Mammary epithelial cell (primary cell): ENCODE data around the gene SHQ1.

Experiments used
- EZH2 ChIP-seq: IDR thresholded peaks from 2 replicates; pipeline ENCODE4 v1.6.1; 2012; ENCODE audit warnings: low read length, inconsistent platforms, borderline replicate concordance
- TF ChIP-seq, protein P1 (sequence below), 2 donors: IDR thresholded peaks in 1 of 2; conservative IDR thresholded peaks in 1 of 2; 2 replicates each; pipeline ENCODE4 v1.5.1; 2011 to 2012; ENCODE audit warnings: inconsistent platforms in 2 of 2, low read length in 2 of 2, mild to moderate bottlenecking in 2 of 2, control low read depth in 1 of 2, low read depth in 1 of 2; ENCODE audit not compliant: insufficient read depth in 1 of 2; ENCODE audit errors: extremely low read depth in 1 of 2

DNA sequence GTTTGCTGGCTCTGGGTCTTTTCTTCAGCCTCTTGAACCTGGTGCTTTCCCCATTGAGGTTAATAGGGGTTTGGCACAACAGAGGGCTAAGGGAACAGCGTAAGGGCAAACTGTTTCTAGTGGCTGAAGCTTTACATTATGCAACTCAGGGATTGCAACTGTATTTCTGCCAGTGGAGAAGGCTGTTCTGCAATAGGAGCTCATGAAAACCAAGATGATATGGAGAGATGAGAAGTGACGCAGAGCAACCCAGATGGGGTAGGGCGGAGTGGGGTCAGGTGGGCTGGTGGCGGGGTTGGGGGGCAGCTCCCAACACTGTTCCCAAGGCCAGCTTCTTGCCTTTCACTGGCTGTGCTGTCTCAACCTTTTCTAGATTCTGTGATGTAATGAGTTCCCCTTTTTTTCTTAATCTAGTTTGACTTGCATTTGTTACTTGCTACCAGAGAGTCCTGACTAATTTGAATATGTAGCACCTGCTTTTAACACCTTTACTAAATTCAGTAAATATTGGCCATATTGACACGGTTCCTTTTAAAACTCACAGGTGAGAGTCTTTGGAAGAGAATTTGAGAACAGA, 46.8 kb upstream of the SHQ1 start:
- TF ChIP-seq, protein P1, sequence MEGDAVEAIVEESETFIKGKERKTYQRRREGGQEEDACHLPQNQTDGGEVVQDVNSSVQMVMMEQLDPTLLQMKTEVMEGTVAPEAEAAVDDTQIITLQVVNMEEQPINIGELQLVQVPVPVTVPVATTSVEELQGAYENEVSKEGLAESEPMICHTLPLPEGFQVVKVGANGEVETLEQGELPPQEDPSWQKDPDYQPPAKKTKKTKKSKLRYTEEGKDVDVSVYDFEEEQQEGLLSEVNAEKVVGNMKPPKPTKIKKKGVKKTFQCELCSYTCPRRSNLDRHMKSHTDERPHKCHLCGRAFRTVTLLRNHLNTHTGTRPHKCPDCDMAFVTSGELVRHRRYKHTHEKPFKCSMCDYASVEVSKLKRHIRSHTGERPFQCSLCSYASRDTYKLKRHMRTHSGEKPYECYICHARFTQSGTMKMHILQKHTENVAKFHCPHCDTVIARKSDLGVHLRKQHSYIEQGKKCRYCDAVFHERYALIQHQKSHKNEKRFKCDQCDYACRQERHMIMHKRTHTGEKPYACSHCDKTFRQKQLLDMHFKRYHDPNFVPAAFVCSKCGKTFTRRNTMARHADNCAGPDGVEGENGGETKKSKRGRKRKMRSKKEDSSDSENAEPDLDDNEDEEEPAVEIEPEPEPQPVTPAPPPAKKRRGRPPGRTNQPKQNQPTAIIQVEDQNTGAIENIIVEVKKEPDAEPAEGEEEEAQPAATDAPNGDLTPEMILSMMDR (conservative IDR thresholded peaks at IDR 0.05 in 1 of 2, IDR thresholded peaks at IDR 0.05 in 1 of 2; ENCODE audit: extremely low read depth in 1 of 2, insufficient read depth in 1 of 2, low read depth in 1 of 2, low read length in 2 of 2) = no peak
- TF ChIP-seq EZH2 = no peak
